NCI-H226 (cell line): ENCODE results near the gene CNDP2.
"Not testable (repeated sequence)": the region's sequence is repeated elsewhere in the genome, so short reads cannot be mapped to it uniquely, and the experiment has no call there.

Source experiments
- DNase-seq: peaks from one replicate; pipeline ENCODE4 v3.0.0-alpha.2; 2015

CNDP2 gene

GRCh38 chr18:74473976-74474640 is 22.1 kb upstream of the CNDP2 start:
- no peak for DNase-seq

- no peak for DNase-seq
Measured at GRCh38 chr18:74476140-74476539, 20.0 kb upstream of the CNDP2 start.

DNA sequence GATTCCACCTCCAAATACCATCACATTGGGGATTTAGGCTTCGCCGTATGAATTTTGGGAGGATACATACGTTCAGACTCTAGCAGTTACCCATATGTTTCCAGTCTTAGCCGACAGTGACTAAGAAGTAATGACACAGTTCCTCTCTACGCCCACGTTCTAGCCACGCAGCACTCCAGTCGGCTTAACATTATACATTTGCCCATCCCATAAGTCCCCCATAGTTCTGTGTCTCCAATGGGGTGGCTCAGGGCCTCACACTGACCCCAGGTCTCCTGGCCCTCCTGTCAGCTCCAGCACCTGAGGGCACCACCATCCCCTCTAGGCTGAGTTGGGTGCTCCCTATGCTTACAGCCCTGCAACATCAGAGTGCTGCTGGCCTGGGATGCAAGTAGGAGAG is 18.4 kb upstream of the CNDP2 start:
- DNase-seq, result no peak

GRCh38 chr18:74478316-74478715 is 17.8 kb upstream of the CNDP2 start:
- DNase-seq, result no peak

GRCh38 chr18:74478880-74479279 is 17.3 kb upstream of the CNDP2 start:
- DNase-seq, result no peak

- DNase-seq, result no peak
Measured at GRCh38 chr18:74479486-74480148, 16.5 kb upstream of the CNDP2 start.

DNA sequence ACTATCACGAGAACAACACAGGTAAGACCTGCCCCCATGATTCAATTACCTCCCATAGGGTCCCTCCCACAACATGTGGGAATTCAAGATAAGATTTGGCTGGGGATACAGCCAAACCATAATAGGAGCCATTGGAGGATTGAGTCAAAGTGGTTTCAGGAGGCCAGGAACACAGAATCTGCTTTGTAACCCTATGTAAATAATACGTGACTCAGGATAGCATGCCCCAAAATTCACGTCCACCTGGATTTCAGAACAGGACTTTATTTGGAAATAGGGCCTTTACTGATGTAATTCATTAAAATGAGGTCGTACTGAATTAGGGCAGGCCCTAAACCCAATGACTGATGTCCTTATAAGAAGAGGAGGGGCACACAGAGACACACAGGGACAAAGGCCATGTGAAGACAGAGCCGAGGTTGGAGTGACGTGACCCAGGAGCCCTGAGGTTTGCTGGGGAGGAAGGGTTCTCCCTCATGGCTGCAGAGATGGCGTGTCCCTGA is 16.0 kb upstream of the CNDP2 start:
- no peak for DNase-seq

DNA sequence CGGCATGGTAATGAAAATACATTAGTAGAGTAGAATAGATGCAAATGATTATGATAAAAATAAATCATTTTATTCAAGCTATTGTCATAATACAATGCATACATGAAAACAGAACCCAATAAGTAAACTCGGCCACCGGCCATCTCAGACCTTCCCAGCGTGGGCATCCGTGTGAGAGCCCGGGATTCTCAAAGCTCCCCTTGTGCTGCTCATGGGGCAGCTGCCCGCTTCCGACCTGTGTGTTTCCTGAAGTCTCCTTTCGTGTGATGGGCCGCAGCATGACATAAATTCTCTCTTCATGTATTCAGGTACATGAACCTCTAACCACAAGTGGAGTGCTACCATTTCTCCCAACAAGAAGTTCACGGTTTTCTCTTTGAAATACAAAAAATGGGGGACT is 13.5 kb upstream of the CNDP2 start:
- no peak for DNase-seq

- no peak for DNase-seq
Measured at GRCh38 chr18:74486119-74486849, 9.9 kb upstream of the CNDP2 start.

GRCh38 chr18:74488354-74488753 is 7.8 kb upstream of the CNDP2 start:
- no peak for DNase-seq

DNA sequence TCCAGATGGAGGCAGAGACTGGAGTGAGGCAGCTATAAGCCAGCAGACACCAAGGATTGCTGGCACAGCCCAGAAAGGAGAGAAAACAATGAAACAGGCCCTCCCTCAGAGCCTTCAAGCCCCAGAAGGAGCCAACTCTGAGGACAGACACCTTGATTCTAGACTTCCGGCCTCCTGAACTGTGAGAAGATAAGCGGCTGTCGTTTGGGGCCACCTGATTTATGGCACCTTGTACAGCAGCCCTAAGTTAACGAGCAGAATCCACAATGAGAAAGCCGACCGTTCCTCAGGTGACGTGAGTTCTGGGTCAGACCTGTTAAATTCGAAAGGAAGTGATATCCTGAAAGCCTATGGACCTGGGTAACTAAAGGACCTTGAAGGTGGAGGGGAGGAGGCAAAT is 7.3 kb upstream of the CNDP2 start:
- DNase-seq, result no peak

DNA sequence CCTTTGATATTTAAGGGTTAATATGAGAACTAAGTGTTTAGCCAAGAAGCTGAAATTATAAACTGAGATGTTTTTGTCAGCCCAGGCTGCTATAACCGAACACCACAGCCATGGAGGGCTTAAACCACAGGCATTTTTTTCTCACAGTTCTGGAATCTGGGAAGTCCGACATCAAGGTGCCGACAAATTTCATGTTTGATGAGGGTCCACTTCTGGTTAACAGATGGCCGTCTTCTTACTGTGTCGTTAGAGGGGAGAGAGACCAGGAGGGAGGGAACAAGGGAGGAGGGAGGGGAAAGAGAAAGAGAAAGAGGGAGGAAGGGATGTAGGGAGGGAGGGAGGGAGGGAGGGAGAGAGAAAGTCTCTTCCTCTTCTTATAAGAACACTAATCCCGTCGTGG is 6.5 kb upstream of the CNDP2 start:
- DNase-seq, result no peak

GRCh38 chr18:74492259-74492658 is 3.9 kb upstream of the CNDP2 start:
- no peak for DNase-seq

GRCh38 chr18:74493689-74494088 is 2.5 kb upstream of the CNDP2 start:
- peak; percentile 3 for DNase-seq

DNA sequence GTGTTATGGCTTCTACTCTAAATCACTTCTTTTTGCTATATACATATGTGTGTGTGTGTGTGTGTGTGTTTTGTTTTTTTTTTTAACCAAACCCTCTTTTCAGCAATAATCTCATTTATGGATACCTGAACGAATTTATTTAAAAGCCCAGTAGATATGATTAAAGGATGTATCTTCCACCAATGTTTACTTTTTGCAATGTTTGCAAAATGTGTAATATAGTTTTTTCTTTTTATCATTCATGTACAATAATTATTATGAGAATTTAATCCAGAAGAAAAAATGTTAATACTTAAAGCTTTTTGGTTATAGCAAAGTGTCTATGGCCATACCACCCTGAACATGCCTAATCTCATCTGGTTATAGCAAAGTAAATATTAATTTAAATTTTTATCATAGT is 1.6 kb upstream of the CNDP2 start:
- no peak for DNase-seq

GRCh38 chr18:74496508-74497323 is 553 bp downstream of the CNDP2 start:
- peak; percentile 16 for DNase-seq

DNA sequence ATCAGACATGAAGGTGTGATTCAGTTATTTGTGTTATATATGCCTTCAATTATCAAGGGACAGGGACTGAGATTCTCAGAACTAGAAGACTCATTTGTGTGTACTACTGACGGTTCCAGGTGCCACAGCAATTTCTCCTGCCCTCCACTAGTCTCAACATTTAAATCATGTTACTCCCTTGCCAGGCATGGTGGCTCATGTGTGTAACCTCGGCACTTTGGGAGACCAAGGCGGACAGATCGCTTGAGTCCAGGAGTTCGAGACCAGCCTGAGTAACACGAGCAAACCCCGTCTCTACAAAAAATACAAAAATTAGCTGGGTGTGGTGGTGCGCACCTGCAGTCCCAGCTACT is 1.1 kb downstream of the CNDP2 start:
- DNase-seq, result no peak

DNA sequence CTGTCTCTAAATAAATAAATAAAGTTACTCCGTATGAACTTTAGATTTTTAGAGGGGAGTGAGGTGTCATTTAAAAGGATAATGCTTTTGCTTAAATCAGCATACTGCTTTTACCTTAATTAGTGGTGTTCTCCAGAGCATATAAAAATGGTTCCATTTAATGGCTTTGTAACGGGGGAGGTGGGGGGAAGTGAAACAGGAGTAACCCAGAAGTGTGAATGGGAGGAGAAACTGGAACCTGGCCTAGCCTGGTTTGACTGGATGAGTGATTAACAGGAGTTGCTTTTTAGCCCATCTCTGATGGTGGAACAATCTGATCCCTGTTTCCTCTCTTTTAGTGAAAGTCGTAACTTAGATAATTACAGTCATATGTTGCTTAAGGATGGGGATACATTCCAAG is 1.6 kb downstream of the CNDP2 start:
- DNase-seq, result no peak

GRCh38 chr18:74498712-74499627 is 2.8 kb downstream of the CNDP2 start:
- DNase-seq, result no peak

DNA sequence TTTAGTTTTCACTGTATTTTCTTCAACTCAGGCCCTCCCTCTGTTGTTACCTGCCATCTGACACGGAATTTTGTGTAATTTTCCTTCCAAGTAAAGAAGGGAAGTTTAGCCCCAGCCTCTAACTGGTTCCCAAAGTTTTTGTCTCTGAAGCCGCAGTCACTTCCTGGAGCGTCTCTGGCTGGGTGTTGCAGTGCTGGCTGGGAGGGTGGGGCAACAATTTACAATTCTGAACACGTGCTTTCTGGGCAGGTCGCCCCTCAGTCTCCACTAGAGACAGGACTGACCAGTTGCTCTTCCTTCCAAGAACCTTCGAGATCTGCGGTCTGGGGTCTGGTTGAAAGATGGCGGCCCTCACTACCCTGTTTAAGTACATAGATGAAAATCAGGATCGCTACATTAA is 3.5 kb downstream of the CNDP2 start:
- no peak for DNase-seq

GRCh38 chr18:74500372-74500771 is 4.2 kb downstream of the CNDP2 start:
- no peak for DNase-seq

DNA sequence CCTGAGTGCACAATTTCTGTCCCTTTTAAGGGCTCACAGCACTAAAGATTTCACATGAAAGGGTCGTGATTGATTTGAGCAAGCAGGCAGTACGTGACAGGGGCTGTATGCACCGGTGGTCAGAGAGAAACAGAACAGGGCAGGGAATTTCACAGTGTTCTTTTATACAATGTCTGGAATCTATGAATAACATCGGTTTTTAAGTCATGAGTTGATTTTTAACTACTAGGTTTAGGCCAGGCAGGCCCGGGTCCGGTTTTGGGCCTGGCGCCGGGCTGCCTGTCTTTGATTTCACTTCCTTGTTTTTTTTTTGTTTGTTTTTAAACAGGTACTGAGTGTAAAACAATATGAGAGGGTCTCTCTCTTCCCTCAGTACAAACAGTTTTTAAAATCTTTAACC is 4.6 kb downstream of the CNDP2 start:
- DNase-seq, result not testable (repeated sequence)
